Neural progenitor cell (in vitro differentiated cells): ENCODE measurements around the gene OR6X1. TPM values are rescaled to one million over a fixed set of nuclear protein-coding genes. Genes with fewer than 3 reads are reported as not detected.
A peak's percentile ranks its signal among the peaks of the same experiment; 100 is the strongest.

Source experiments
- DNase-seq: peaks from one replicate; pipeline ENCODE4 v3.0.0-alpha.2; 2016; ENCODE audit warnings: low spot score
- H2AFZ ChIP-seq: fragments of 200-600 bp; sonication (generic); replicated peaks from 2 replicates; pipeline ENCODE4 v1.6.1; 2016; ENCODE audit warnings: antibody characterized with exemption
- H3F3A ChIP-seq: fragments of 200-600 bp; sonication (generic); 2 replicates; pipeline ENCODE4 v1.6.1; 2016; ENCODE audit warnings: antibody characterized with exemption, low read depth
- H3K27ac ChIP-seq: fragments of 200-600 bp; sonication (generic); 2 replicates; pipeline ENCODE4 v1.5.1; 2016; ENCODE audit warnings: mild to moderate bottlenecking
- H3K27me3 ChIP-seq: fragments of 200-600 bp; sonication (generic); 2 replicates; pipeline ENCODE4 v1.6.1; 2016; ENCODE audit warnings: mild to moderate bottlenecking, moderate library complexity
- H3K36me3 ChIP-seq: fragments of 200-600 bp; sonication (generic); 2 replicates; pipeline ENCODE4 v1.5.1; 2016
- H3K4me1 ChIP-seq: fragments of 200-600 bp; sonication (generic); 2 replicates; pipeline ENCODE4 v1.6.1; 2016; ENCODE audit warnings: mixed run types
- H3K4me2 ChIP-seq: fragments of 200-600 bp; sonication (generic); 2 replicates; pipeline ENCODE4 v1.6.1; 2016
- H3K4me3 ChIP-seq: fragments of 200-600 bp; sonication (generic); 2 replicates; pipeline ENCODE4 v1.5.1; 2016
- H3K79me2 ChIP-seq: fragments of 200-600 bp; sonication (generic); 2 replicates; pipeline ENCODE4 v1.6.1; 2016; ENCODE audit warnings: low read depth
- H3K9ac ChIP-seq: fragments of 200-600 bp; sonication (generic); 2 replicates; pipeline ENCODE4 v1.6.1; 2016
- H3K9me3 ChIP-seq: fragments of 200-600 bp; sonication (generic); 2 replicates; pipeline ENCODE4 v1.5.1; 2016; ENCODE audit warnings: low read depth
- H4K20me1 ChIP-seq: fragments of 200-600 bp; sonication (generic); 2 replicates; pipeline ENCODE4 v1.6.1; 2016; ENCODE audit warnings: low read depth
- H3K27ac Mint-ChIP-seq: 3 replicates; pipeline ENCODE4 v1.8.0; 2021; ENCODE audit warnings: mixed read lengths
- H3K27me3 Mint-ChIP-seq: 2 replicates; pipeline ENCODE4 v1.8.0; 2022; ENCODE audit warnings: low read depth, mild to moderate bottlenecking, inconsistent platforms, moderate library complexity, mixed read lengths; ENCODE audit not compliant: insufficient read depth
- H3K36me3 Mint-ChIP-seq: 3 replicates; pipeline ENCODE4 v1.8.0; 2021; ENCODE audit warnings: mixed read lengths
- H3K4me1 Mint-ChIP-seq: 3 replicates; pipeline ENCODE4 v1.8.0; 2021; ENCODE audit warnings: mixed read lengths
- H3K4me3 Mint-ChIP-seq: 3 replicates; pipeline ENCODE4 v1.8.0; 2021; ENCODE audit warnings: mild to moderate bottlenecking, moderate library complexity, mixed read lengths
- H3K9me3 Mint-ChIP-seq: 3 replicates; pipeline ENCODE4 v1.8.0; 2020; ENCODE audit warnings: mixed read lengths
- CTCF ChIP-seq: fragments of 200-600 bp; sonication (generic); IDR thresholded peaks from 2 replicates; pipeline ENCODE4 v1.5.1; 2017; ENCODE audit warnings: antibody characterized with exemption, mild to moderate bottlenecking
- EZH2 ChIP-seq: fragments of 200-600 bp; sonication (generic); IDR thresholded peaks from 2 replicates; pipeline ENCODE4 v1.6.1; 2017; ENCODE audit warnings: antibody characterized with exemption, mild to moderate bottlenecking, moderate library complexity
- EZH2phosphoT487 ChIP-seq: fragments of 200-600 bp; sonication (generic); IDR thresholded peaks from 2 replicates; pipeline ENCODE4 v1.6.1; 2017; ENCODE audit warnings: antibody characterized with exemption
- total RNA-seq: library from RNA; depleted of rRNA; stranded (reverse); fragments of >200 nt; gene quantifications from 2 replicates; pipeline ENCODE4 v1.2.3, GENCODE V29; 2015; ENCODE audit warnings: low replicate concordance

Gene OR6X1
- total RNA-seq, 1 donor from 2014 or later = not detected

GRCh38 chr11:123745764-123746451 is 8.4 kb downstream of the OR6X1 start:
- Histone ChIP-seq H3K9me3 (no peaks in the 10 kb centered on the region), H3K4me2 (no peak overlapping the region), H3K9ac (no peak overlapping the region), H3K36me3 (no peaks in the 10 kb centered on the region), H3K79me2 (peaks cover 5% of the 10 kb centered on the region), H3F3A (peaks cover 18% of the 10 kb centered on the region), H3K4me1 (peaks cover 18% of the 10 kb centered on the region), H3K4me3 (no peak overlapping the region), H4K20me1 (peaks cover under 1% of the 10 kb centered on the region), H3K27me3 (no peaks in the 10 kb centered on the region), H3K27ac (no peak overlapping the region), H2AFZ (peak overlapping the region; percentile 85)
- no peak overlapping the region for H3K27ac Mint-ChIP-seq
- no peak overlapping the region for H3K4me3 Mint-ChIP-seq
- H3K4me1 Mint-ChIP-seq = peaks cover 10% of the 10 kb centered on the region
- peak; percentile 41 for DNase-seq
- no peak for TF ChIP-seq EZH2
- peak; percentile 33 for TF ChIP-seq CTCF
- H3K9me3 Mint-ChIP-seq = no peaks in the 10 kb centered on the region
- H3K36me3 Mint-ChIP-seq = no peaks in the 10 kb centered on the region
- peaks cover 5% of the 10 kb centered on the region for H3K27me3 Mint-ChIP-seq

- H4K20me1 ChIP-seq = peaks cover 10% of the 10 kb centered on the region
- H3K36me3 ChIP-seq = peaks cover 8% of the 10 kb centered on the region
- H3K4me3 ChIP-seq = peak overlapping the region; percentile 97
- Mint-ChIP-seq H3K27ac (no peak overlapping the region), H3K36me3 (peaks cover 14% of the 10 kb centered on the region), H3K27me3 (peaks cover 8% of the 10 kb centered on the region), H3K9me3 (peaks cover 2% of the 10 kb centered on the region), H3K4me3 (peak overlapping the region; percentile 90), H3K4me1 (peaks cover 18% of the 10 kb centered on the region)
- H3F3A ChIP-seq = peaks cover 18% of the 10 kb centered on the region
- peaks cover 37% of the 10 kb centered on the region for H3K79me2 ChIP-seq
- H2AFZ ChIP-seq = peak overlapping the region; percentile 97
- no peaks in the 10 kb centered on the region for H3K9me3 ChIP-seq
- H3K4me1 ChIP-seq = peaks cover 24% of the 10 kb centered on the region
- no peaks in the 10 kb centered on the region for H3K27me3 ChIP-seq
- H3K4me2 ChIP-seq = peak overlapping the region; percentile 90
- H3K27ac ChIP-seq = no peak overlapping the region
- TF ChIP-seq EZH2phosphoT487 (no peak), EZH2 (no peak), CTCF (no peak)
- no peak for DNase-seq
- no peak overlapping the region for H3K9ac ChIP-seq
Observed at GRCh38 chr11:123742724-123743120, 11.6 kb downstream of the OR6X1 start.

GRCh38 chr11:123742031-123742723 is 12.1 kb downstream of the OR6X1 start:
- peak overlapping the region; percentile 94 for H3K27ac Mint-ChIP-seq
- H3K79me2 ChIP-seq = peaks cover 42% of the 10 kb centered on the region
- peak overlapping the region; percentile 90 for H3K4me2 ChIP-seq
- no peak for TF ChIP-seq CTCF
- TF ChIP-seq EZH2phosphoT487 = no peak
- TF ChIP-seq EZH2 = no peak
- peak overlapping the region; percentile 16 for H3K9ac ChIP-seq
- H2AFZ ChIP-seq = peak overlapping the region; percentile 97
- H3K9me3 ChIP-seq = no peaks in the 10 kb centered on the region
- peaks cover 8% of the 10 kb centered on the region for H3K27me3 Mint-ChIP-seq
- H3K4me1 ChIP-seq = peaks cover 24% of the 10 kb centered on the region
- peaks cover 14% of the 10 kb centered on the region for H3K36me3 ChIP-seq
- H3K4me3 Mint-ChIP-seq = peak overlapping the region; percentile 90
- no peak overlapping the region for H3K27ac ChIP-seq
- H3K36me3 Mint-ChIP-seq = peaks cover 19% of the 10 kb centered on the region
- peaks cover 8% of the 10 kb centered on the region for H3K9me3 Mint-ChIP-seq
- H3K27me3 ChIP-seq = no peaks in the 10 kb centered on the region
- H3K4me1 Mint-ChIP-seq = peaks cover 18% of the 10 kb centered on the region
- H3F3A ChIP-seq = peaks cover 18% of the 10 kb centered on the region
- peak overlapping the region; percentile 97 for H3K4me3 ChIP-seq
- peaks cover 10% of the 10 kb centered on the region for H4K20me1 ChIP-seq
- peak; percentile 11 for DNase-seq
